Activated CD4-positive, CD25-positive, alpha-beta regulatory T cell treated with anti-CD3 and anti-CD28 coated beads, Interleukin-2, amount 50 U/mL, for 72 hours (primary cell): ENCODE measurements around the gene UNC13C.

Experiments used
- DNase-seq: peaks from one replicate; pipeline ENCODE4 v3.0.0; 2021

Gene UNC13C

GRCh38 chr15:54026891-54027290 is 48.6 kb downstream of the UNC13C start:
- no peak for DNase-seq

- DNase-seq, result no peak
Observed at GRCh38 chr15:54029081-54029480, 50.8 kb downstream of the UNC13C start.

DNA sequence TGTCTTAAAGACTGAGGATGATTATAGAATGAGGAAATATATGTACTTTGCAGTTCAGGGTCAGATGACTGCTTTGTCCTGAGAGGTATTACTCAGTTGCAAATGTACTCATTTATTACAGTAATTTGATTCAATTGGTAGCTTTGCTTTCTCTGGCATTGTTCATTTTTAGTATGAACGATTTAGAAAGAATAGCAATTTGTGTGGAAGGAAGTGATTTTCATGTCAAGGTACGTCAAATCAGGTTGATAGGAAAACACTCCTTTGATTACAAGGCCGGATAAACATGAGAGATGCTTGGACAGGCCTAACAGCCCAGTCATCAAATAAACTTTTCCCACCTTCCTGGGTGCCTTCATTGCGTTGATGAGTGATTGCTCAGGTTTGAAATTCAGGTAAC is 53.8 kb downstream of the UNC13C start:
- DNase-seq, result no peak

- DNase-seq, result no peak
Observed at GRCh38 chr15:54033356-54033860, 55.2 kb downstream of the UNC13C start.

- no peak for DNase-seq
Observed at GRCh38 chr15:54033869-54034458, 55.7 kb downstream of the UNC13C start.

GRCh38 chr15:54035616-54036015 is 57.4 kb downstream of the UNC13C start:
- DNase-seq, result no peak

GRCh38 chr15:54045397-54045796 is 67.2 kb downstream of the UNC13C start:
- no peak for DNase-seq

DNA sequence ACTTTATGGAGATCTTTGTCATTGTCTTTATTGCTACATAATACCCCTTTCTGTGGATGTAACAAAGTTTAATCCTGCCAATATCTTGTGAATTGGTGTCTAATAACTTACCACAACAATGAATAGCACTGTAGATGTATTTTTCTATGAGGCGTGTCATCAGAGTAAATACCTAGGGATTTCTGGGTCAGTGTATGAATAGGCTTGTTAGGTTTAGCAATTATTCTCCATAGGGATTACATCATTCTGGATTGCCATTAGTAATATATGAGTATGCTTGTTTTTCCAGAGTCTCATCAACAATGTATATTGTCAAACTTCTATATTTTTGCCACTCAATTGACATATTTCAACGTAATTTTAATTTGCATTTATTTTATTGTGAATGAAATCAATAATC is 67.9 kb downstream of the UNC13C start:
- DNase-seq, result no peak

DNA sequence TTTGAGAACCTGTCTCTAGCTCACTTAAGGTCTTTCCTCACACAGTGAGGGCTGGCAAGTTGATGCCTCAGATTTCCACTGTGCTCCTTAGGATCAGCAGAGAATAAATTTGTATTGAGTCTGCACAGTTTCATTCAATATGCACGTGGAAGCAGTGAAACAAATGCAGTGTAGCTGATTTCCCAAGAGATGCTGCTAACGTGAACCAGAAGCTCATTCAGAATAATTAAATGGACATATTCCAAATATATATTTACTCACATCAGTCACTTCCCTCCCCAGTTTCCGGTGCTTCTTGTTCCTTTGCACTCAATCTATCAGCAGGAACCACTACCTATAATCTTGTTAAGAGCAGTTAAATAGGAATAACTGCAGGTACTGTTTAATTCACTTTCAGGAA is 86.1 kb downstream of the UNC13C start:
- DNase-seq, result no peak

DNA sequence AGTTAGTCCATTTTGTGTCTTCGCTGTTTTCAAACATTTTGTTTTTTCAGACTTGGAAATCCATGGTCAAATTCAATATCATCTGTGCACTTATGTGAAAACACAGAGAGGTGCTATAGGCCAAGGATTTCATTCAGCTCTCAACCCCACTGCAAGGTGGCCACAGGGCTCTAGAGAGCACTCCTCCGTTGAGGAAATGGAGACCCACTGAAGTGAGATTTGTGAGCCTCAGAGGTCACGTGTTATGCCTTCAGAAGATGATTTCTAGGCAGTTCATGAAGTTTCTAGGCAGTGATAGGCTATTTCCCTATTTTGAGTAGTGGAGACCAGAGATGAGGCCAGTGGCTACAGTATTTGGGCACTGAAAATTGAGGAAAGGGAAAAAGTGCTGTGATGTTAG is 88.2 kb downstream of the UNC13C start:
- DNase-seq, result no peak

DNA sequence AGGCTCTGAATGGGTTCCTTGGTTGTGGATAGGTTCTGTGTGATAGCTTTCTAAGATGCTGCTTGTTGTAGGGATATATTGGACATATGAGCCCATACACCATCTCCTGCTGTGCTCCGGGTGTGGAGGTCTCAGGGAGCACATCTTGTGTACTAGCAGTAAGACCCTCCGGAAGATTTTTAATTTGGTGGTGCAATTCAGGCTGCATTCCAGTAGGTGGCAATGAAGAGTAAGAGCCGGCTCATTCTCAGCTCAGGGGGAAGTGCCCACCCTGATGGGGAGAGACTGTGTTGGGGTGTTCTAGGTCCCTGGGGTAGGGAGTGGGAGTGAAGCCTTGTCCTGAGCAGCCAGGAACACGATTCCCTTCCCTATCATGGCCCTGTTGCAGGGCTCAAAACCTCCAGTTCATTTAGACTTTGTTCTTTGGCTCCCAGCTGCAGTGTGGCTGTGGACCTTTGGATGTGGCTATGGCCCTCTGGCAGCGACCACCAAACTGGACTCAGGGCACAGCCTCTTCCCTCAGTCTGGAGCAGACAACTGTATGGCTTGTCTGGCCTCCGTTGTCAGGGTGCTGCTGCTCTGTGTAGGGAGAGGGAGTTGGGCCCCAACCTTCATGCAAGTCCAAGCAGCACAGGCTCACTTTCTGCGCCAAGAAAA is 104.7 kb downstream of the UNC13C start:
- DNase-seq, result no peak

- DNase-seq, result no peak
Observed at GRCh38 chr15:54083501-54083900, 105.3 kb downstream of the UNC13C start.

GRCh38 chr15:54083991-54084390 is 105.8 kb downstream of the UNC13C start:
- DNase-seq, result no peak

- no peak for DNase-seq
Observed at GRCh38 chr15:54088837-54089236, 110.6 kb downstream of the UNC13C start.

DNA sequence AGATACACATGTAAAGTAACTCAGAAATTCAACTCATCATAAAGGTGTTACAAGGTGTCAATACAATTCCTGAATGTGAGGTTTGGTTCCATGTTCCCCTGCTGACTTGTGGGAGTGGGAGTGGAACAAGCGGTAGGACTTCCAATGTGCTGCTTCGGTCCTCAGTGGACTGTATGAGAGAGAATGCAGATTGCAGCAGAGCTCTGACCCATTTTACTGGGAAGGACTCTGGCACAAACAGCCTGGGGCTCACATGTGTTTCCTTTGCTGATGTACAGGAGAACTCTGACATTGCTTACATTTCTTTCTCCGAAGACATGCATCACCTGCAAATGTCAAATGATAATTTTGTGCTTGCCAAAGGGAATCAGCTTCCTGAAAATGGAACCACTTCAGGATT is 111.5 kb downstream of the UNC13C start:
- no peak for DNase-seq

- DNase-seq, result no peak
Observed at GRCh38 chr15:54091651-54092050, 113.4 kb downstream of the UNC13C start.

DNA sequence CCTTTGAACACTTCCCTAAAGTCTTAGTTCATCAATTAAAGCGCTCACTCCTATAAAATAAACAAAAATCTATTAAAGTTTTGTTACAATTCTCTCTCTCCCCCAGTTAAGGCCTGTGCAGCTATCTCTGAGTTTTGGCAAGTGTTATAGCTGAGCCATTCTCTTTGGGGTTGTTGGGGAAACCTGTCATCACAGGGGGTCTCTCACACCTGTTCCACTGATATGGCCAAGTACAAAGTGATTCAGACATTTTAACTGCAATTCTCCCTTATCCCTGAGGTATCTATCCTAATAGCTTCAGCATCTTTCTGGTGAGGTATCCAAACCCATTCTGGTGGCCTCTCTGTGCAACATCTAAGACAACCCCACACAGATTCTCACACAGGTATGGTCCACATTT is 116.4 kb downstream of the UNC13C start:
- no peak for DNase-seq

GRCh38 chr15:54097019-54097418 is 118.8 kb downstream of the UNC13C start:
- no peak for DNase-seq

- no peak for DNase-seq
Observed at GRCh38 chr15:54099010-54099409, 120.8 kb downstream of the UNC13C start.

DNA sequence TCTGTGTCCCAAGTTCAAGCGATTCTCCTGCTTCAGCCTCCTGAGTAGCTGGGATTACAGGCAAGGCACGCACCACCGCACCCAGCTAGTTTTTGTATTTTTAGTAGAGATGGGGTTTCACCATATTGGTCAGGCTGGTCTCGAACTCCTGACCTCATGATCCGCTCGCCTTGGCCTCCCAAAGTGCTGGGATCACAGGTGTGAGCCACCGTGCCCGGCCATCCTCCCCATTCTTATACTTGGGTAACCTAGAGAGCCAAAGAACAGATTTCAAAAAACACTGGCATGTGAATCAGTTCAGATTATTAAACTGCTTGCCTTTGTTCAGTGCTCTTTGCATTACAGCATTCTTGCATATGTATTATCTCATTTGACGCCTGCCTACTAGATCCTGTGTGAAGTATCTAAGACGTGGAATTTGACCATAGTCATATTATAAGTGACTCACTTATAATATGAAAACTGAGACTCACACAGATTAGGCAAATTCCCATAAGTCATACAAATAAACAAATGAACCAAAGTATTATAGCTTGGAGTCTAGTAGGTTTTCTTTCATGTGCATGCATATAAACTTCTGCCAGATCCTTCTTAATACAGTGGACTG is 123.5 kb downstream of the UNC13C start:
- no peak for DNase-seq

- DNase-seq, result no peak
Observed at GRCh38 chr15:54102704-54103103, 124.5 kb downstream of the UNC13C start.

DNA sequence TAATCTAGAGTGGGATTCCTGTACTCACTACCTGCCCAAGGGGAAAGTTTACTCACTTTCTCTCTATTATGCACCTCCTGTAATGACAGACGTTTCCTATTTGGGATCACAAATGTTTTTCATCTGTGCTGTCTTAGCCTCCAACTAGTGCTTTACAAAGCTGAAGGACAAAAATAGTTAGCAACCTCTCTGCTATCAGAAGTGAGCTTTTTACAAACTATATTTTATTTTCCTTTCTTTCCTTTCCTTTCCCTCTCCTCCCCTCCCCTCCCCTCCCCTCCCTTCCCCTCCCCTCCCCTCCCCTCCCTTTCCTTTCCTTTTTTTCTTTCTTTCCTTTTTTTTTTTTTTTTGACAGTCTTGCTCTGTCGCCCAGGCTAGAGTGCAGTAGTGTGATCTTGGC is 130.8 kb downstream of the UNC13C start:
- no peak for DNase-seq

DNA sequence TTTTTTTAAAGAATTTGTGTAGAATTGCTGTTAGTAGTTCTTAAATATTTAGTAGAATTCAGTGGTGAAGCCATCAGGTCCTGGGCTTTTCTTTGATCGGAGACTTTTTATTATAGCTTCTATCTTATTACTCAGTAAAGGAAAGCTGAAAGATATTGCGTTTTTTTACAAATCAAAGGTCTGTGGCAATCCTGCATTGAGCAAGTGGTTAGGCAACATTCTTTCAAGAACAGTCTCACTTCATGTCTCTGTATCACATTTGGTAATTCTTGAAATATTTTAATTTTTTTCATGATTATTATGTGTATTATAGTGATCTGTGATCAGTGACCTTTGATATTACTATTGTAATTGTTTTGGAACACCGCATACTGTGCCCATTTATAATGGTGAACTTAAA is 140.8 kb downstream of the UNC13C start:
- no peak for DNase-seq

GRCh38 chr15:54120949-54121463 is 142.8 kb downstream of the UNC13C start:
- DNase-seq, result no peak
